Activated naive CD4-positive, alpha-beta T cell (primary cell): ENCODE measurements around the gene WDR82.

ENCODE experiments used
- DNase-seq, 4 experiments: peaks; one replicate each; lab custom pipeline; 2025; lab: John Stamatoyannopoulos, UW

WDR82 gene

DNA sequence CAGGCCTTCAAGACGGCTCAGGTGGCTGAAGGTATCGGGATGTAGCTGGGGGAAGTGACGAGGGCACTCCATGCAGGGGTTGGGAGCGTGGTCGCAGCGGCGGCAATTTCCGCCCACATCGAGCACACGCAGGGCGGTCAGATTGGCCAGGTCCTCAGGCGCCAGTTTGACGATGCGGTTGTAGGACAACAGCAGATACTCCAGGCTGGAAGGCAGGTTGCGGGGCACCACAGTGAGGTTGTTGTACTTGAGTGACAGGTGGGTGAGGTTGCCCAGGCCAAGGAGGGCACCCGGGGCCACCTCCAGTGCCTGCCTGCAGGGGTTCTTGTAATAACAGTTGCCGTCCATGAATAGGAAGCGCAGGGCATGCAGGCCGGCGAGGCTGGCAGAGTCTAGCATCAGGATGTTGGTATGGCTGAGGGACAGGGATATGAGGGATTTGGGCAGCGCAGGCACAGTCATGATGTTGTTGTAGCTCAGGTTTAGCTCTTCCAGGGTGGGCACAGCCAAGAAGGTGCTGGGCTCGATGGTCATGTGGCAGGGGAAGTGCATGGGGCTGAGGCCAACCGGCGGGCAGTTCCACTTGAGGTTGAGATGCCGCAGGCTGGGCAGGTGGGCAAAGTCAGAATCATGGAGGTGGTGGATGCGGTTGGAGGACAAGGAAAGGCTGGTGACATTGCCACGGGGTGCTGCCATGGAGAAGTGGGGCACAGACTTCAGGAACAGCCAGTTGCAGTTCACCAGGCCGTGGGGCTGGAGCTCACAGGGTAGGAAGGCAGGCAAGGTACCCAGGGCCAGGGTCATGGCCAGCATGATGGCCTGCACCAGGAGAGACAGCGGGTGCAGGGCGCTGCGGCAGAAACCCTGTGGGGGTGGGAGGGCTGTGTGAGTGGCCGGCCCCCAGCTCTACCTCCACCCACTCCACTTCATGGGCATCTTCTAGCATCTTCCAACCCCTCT is 54.7 kb downstream of the WDR82 start:
- no peak for DNase-seq

GRCh38 chr3:52222319-52223221 is 55.9 kb downstream of the WDR82 start:
- no peak for DNase-seq

- peak in 2 of 4 experiments; percentile 42 to 65 for DNase-seq
These were observed 56.7 kb downstream of the WDR82 start for GRCh38 chr3:52221563-52222318.

GRCh38 chr3:52221141-52221562 is 57.3 kb downstream of the WDR82 start:
- no peak for DNase-seq

- DNase-seq, result peak; percentile 79 to 90 (median 86)
These were observed 57.9 kb downstream of the WDR82 start for GRCh38 chr3:52220380-52221026.

GRCh38 chr3:52218937-52219650 is 59.4 kb downstream of the WDR82 start:
- no peak for DNase-seq

- peak in 1 of 4 experiments; percentile 23 for DNase-seq
These were observed 60.0 kb downstream of the WDR82 start for GRCh38 chr3:52218454-52218853.

DNA sequence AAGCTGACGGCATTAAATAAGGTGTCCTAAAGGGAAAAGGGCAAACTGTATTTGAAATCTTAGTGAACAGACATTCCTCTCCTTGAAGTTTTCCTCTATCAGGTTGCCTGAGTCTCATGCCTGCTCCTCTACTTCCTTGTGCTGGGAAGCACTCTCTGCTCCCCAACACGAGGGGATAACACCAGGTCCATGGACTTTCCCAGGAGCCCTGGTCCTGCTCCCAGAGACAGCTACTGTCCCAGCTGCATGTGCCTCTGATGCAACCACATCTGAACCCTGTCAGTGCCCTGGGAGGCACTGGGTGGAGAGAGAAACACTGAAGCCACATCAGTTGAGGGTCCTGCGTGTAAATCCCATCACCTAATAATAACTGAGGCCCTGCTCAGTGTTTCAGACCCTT is 60.4 kb downstream of the WDR82 start:
- DNase-seq, result no peak

DNA sequence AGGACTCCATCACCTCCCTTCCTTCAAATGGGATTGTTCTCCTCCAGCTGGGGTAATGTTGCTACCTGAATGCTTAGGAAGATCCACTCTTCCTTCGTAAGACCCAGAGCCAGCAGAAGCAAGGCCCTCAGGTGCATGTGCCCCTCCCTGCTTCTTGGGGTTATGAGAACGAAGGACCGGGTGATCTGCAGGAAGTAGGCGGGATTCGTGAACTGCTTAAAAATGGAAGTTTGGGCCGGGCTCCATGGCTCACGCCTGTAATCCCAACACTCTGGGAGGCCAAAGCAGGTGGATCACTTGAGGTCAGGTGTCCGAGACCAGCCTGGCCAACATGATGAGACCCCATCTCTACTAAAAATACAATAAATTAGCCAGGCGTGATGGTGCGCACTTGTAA is 61.0 kb downstream of the WDR82 start:
- no peak for DNase-seq

DNA sequence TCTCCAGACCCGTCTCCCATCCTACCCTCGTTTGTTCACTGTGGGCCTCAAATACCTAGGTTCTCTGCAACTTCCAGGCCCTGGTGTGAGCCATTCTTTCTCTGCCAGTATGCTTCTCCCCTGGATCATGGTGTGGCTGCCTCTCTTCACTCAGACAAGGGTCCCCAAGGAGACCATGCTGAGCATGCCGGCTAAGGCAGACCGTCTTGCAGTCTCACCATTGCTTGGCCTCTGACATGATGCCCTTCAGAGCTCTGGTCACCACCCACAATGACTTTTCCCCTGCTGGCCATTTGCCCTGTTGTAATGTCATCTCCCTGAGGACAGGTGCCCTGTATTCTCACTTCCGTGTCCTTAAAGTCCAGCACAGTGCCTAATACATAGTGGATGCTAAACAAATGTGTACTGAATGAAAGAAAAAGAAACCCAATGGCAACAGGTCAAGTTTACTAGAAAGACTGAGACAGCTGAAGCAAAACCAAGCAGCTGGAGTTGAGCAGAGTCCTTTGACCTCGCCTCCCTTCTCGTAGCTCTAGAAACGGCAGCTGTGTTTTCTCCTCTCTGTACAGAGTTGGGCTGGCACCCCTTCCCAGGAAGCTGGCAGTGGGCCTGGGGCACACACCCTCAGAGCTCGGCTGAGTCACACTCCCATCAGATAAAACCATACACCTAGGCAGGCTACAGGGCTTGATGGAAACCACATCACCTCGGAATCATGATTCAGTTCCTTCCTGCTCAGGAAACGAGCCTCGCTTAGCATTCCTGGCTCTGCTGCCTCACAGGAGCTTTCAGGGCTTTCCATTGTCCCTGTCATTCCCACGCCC is 61.7 kb downstream of the WDR82 start:
- DNase-seq, result peak in 2 of 4 experiments; percentile 25 to 59

DNA sequence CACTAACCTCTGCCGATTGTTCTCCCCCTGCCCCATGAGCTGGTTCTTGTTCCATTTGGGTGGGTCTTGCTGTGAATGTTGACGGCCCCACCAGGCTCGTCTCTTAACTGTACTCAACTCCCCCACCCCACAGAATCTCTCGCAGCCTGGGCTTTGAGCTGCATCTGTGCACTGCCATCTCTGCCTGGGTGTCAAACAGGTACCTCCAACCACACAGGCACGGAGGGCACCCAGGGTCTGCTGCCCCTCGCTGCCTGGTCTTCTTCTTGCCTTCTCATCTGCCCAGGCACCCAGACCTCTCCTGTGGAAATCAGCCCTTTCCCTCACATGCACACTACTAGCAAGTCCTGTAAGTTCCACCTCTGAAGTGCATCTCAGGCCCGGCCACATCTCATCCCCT is 63.1 kb downstream of the WDR82 start:
- DNase-seq, result no peak

GRCh38 chr3:52213901-52214300 is 64.5 kb downstream of the WDR82 start:
- no peak for DNase-seq

DNA sequence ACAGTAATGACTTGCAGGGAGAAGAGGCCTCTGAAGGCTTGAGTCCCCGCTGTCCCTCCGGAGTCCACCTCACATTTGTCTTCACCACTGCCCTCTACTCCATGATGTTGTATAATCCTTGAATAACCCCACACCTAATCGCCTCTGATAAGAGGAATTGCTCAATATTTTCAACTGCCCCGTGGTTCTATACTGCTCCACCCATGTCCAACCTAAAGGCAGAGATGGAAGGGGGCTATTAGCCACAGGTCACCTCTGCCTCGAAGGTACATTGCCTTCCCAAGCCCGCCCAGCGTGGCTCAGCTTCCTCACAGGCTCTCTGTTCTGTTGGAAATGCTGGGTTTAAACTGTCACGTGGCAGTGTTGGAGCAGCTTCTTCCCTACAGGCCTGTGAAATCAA is 65.4 kb downstream of the WDR82 start:
- no peak for DNase-seq

GRCh38 chr3:52211268-52211891 is 67.1 kb downstream of the WDR82 start:
- DNase-seq, result no peak

DNA sequence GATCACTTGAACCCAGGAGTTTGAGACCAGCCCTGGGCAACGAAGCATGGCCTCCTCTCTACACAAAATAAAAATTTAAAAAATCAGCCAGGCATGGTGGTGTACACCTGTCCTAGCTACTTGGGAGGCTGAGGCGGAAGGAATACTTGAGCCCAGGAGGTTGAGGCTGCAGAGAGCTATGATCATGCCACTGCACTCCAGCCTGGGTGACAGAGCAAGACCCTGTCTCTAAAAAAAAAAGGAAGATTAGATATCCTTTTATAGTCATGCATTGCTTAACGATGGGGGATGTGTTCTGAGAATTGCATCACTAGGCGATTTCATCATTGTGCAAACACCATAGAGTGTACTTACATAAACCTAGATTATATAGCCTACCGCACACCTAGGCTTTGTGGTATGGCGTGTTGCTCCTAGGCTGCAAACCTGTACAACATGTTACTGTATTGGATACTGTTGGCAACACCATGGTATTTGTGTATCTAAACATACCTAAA is 67.9 kb downstream of the WDR82 start:
- no peak for DNase-seq

- DNase-seq, result no peak
These were observed 68.4 kb downstream of the WDR82 start for GRCh38 chr3:52210037-52210436.

DNA sequence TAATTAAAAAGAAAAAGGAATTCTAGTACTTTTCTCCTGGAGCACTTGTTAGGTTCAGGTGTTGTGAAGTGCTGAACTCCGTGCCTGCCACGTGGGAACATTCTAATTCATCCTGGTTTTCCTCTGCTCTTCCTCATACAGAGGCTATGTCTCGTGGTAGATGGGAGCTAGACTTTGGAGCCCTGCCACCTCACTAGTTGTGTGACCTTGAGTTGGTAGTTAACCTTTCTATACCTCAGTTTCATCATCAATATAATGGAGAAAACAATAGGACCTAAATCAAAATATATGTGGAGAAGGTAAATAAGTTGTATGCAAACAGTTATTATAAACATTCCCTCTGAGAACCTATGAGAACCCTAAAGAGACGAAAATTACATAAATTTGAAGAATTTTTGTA is 69.9 kb downstream of the WDR82 start:
- DNase-seq, result no peak

DNA sequence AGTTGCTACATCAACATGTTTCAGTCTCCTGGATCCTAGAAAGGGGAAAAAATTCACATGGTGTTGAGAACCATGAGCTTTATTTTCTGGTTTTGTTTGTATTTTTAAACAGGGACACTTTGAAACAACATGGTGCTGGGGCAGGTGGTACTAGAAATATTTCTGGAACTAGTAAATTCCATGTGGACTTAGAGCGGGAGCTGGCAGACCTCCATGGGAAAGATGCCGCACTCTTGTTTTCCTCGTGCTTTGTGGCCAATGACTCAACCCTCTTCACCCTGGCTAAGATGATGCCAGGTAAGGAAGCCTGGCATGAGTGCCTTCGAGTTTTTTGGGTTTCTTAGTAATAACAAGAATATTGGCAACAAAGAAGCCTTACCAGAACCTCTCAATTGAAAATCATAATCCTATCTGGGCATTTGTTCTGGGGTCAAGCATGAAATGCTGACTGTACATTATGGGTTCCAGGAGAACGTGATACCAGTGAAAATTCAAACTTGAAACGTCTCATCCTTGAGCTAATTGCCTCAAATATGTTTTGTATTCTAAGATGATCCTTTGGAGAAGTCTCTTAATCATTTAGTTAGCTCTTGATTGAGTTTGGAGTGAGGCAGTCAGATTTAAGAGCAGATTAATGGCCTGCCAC is 72.6 kb downstream of the WDR82 start:
- no peak for DNase-seq
